Measurements from ENCODE around the gene FILIP1. TPM values are rescaled to one million over a fixed set of nuclear protein-coding genes. Genes with fewer than 3 reads are reported as not detected.

FILIP1 gene
- total and polyA plus RNA-seq, 10 of the 15 experiments (the other 5 are each of a cell fraction or from before 2014, with no cell fraction given): 0.23 to 2.0 (median 0.44) TPM

- no peaks in the 10 kb centered on the region for H3K27me3 ChIP-seq (replicated peaks in 1 of 2; ENCODE audit: control insufficient read depth in 2 of 2, insufficient read depth in 2 of 2, low read length in 1 of 2)
- H4K20me1 ChIP-seq (ENCODE audit: control insufficient read depth, insufficient read depth): no peaks in the 10 kb centered on the region
- in situ Hi-C loops (cut with MboI) (loop anchor here (10.0 kb wide), 1 partner anchor 470 kb away; no protein-coding TSS in a partner anchor), intact Hi-C loops (cut with micrococcal nuclease; ENCODE audit: unreplicated experiment) (loop anchor here (2.0 kb wide), 1 partner anchor 18 kb away; no protein-coding TSS in a partner anchor)
- no peak for FAIRE-seq
- no peaks in the 10 kb centered on the region for H3K9me3 ChIP-seq (replicated peaks; ENCODE audit: control insufficient read depth, insufficient read depth, low read length)
- H3K27ac ChIP-seq (ENCODE audit: control insufficient read depth, insufficient read depth): peak overlapping the region; percentile 80
- H3K4me2 ChIP-seq (ENCODE audit: control insufficient read depth, insufficient read depth): peak overlapping the region; percentile 82; the same call in 1 of the 2 replicates
- SMC1A ChIA-PET (ENCODE audit: uncharacterized antibody, unreplicated experiment): interaction anchor here (0.9 to 12.7 kb wide), 4 partner anchors 10 to 42 kb away, joined by 3 to 196 read pairs (median 8); partner anchors contain the start of gene COX7A2
- peak overlapping the region; percentile 74 for H3K4me3 ChIP-seq
- H3K4me1 ChIP-seq (ENCODE audit: control insufficient read depth, insufficient read depth, low read length): no peaks in the 10 kb centered on the region
- 2% methylated on average over 6 of the region's 6 CpGs for WGBS (ENCODE audit: insufficient coverage, insufficient replicate concordance, low lambda C conversion rate, missing lambda C conversion rate)
- POLR2A ChIA-PET: interaction anchor here (1.0 to 3.3 kb wide), 9 partner anchors 10 to 454 kb away, joined by 3 to 23 read pairs (median 5); partner anchors contain the start of genes FILIP1 and SENP6
- TSS peak; percentile 89 for BruUV-seq (replicated peaks)
- DNase-seq (ENCODE audit: low read depth, low spot score): no peak
- peak; percentile 14 for ATAC-seq
- peak overlapping the region; percentile 6 for H2AFZ ChIP-seq (ENCODE audit: control insufficient read depth, low read depth, low read length)
- no peaks in the 10 kb centered on the region for H3K36me3 ChIP-seq (ENCODE audit: control insufficient read depth in 2 of 2, insufficient read depth in 2 of 2, low read length in 1 of 2)
- peak overlapping the region; percentile 55 for H3K9ac ChIP-seq (ENCODE audit: control insufficient read depth, insufficient read depth, low read length)
- RAD21 ChIA-PET (ENCODE audit: unreplicated experiment): interaction anchor here (0.8 to 9.2 kb wide), 6 partner anchors 10 to 211 kb away, joined by 3 to 142 read pairs (median 5); partner anchors contain the start of genes COX7A2 and FILIP1
- CTCF ChIA-PET: interaction anchor here (1.3 to 9.1 kb wide), 3 partner anchors 12 to 242 kb away, joined by 4 to 163 read pairs (median 7); no protein-coding TSS in a partner anchor
- peaks cover 79% of the 10 kb centered on the region for H3K79me2 ChIP-seq (ENCODE audit: control insufficient read depth, insufficient read depth, low read length)
- TF ChIP-seq MYB (IDR thresholded peaks at IDR 0.05; ENCODE audit: borderline replicate concordance, low read depth, low read length): no peak
- peak; percentile 84 for TF ChIP-seq SPI1 (IDR thresholded peaks at IDR 0.05; ENCODE audit: borderline replicate concordance, insufficient read depth, low read depth, low read length)
- TF ChIP-seq SREBF2 (IDR thresholded peaks at IDR 0.05; ENCODE audit: low read length): no peak
- peak; percentile 37 for TF ChIP-seq SKIL (IDR thresholded peaks at IDR 0.05; ENCODE audit: low read depth, poor library complexity, severe bottlenecking)
- peak; percentile 14; the same call in 1 of the 2 replicates for TF ChIP-seq DPF2 (IDR thresholded peaks at IDR 0.05)
- TF ChIP-seq ZNF687 (IDR thresholded peaks at IDR 0.05): 0 out of 2 replicates have a peak, but pooled peaks have one; percentile 3
- no peak for TF ChIP-seq REST (IDR thresholded peaks at IDR 0.05; ENCODE audit: low read depth, low read length)
- TF ChIP-seq PAX8 (IDR thresholded peaks at IDR 0.05): 0 out of 2 replicates have a peak, but pooled peaks have one; percentile 72
- peak; percentile 89 for TF ChIP-seq MTA2 (IDR thresholded peaks at IDR 0.05; ENCODE audit: low read depth)
- peak in 1 of 2 experiments; percentile 53; a peak in 1 of 4 replicates for TF ChIP-seq EP300 (IDR thresholded peaks at IDR 0.05; ENCODE audit: borderline replicate concordance in 1 of 2, control insufficient read depth in 1 of 2, low read depth in 2 of 2, low read length in 2 of 2)
Measured at GRCh38 chr6:75285283-75285639, 208.3 kb downstream of the FILIP1 start.

All from GM12878 (cell line).